Vagina (tissue), 2 donors: ENCODE measurements around the gene RPP40. TPM values are rescaled to one million over a fixed set of nuclear protein-coding genes. Genes with fewer than 3 reads are reported as not detected.
"Not testable (repeated sequence)": the region's sequence is repeated elsewhere in the genome, so short reads cannot be mapped to it uniquely, and the experiment has no call there.

Experiments used
- DNase-seq, 2 donors: peaks; one replicate each; pipeline ENCODE4 v3.0.0-alpha.2; 2017; ENCODE audit errors: extremely low spot score in 2 of 2
- H3K27ac ChIP-seq: fragments of 200-600 bp; sonication (generic); one replicate; pipeline ENCODE4 v1.5.1; 2019
- H3K27me3 ChIP-seq: fragments of 200-600 bp; sonication (generic); one replicate; pipeline ENCODE4 v1.5.1; 2019
- H3K36me3 ChIP-seq, 2 donors: fragments of 200-600 bp; sonication (generic); one replicate each; pipeline ENCODE4 v1.5.1; 2017 to 2019
- H3K4me1 ChIP-seq: fragments of 200-600 bp; sonication (generic); one replicate; pipeline ENCODE4 v1.5.1; 2019
- H3K4me3 ChIP-seq, 2 donors: fragments of 200-600 bp; sonication (generic); 1 replicate in 1 of 2; 2 replicates in 1 of 2; pipeline ENCODE4 v1.5.1; 2016 to 2019
- H3K9me3 ChIP-seq: fragments of 200-600 bp; sonication (generic); one replicate; pipeline ENCODE4 v1.5.1; 2019
- CTCF ChIP-seq, 3 experiments: fragments of 450-650 bp in 2 of 3; fragments of 200-600 bp in 1 of 3; sonication (generic) in 1 of 3; IDR thresholded peaks; one replicate each; pipeline ENCODE4 v1.5.1; 2017 to 2019; ENCODE audit warnings: antibody characterized with exemption in 3 of 3, mild to moderate bottlenecking in 2 of 3, moderate library complexity in 2 of 3
- POLR2A ChIP-seq, 2 donors: fragments of 450-650 bp; IDR thresholded peaks; one replicate each; pipeline ENCODE4 v1.6.1; 2017; ENCODE audit warnings: antibody characterized with exemption in 2 of 2, mild to moderate bottlenecking in 2 of 2, moderate library complexity in 2 of 2
- POLR2AphosphoS5 ChIP-seq, 2 donors: sonication (generic); formaldehyde crosslinking; IDR thresholded peaks; one replicate each; pipeline ENCODE4 v1.9.0; 2017; ENCODE audit warnings: antibody characterized with exemption in 2 of 2, mild to moderate bottlenecking in 2 of 2, low read depth in 1 of 2; ENCODE audit not compliant: insufficient read depth in 1 of 2
- intact Hi-C: fragments of 100-400 bp; cut with DNase I; formaldehyde crosslinking; loops from one replicate; pipeline ENCODE4 v1.15.1; 2023
- total RNA-seq: library from RNA; depleted of rRNA; stranded (reverse); fragments of >200 nt; gene quantifications from one replicate; pipeline ENCODE4 v1.2.3, GENCODE V29; 2016

RPP40 gene
- total RNA-seq, 1 donor from 2014 or later, result 4.7 TPM

GRCh38 chr6:5006222-5006621, 2.4 kb upstream of the RPP40 start:
- Histone ChIP-seq H3K27me3 (no peaks in the 10 kb centered on the region), H3K4me3 (no peak overlapping the region), H3K9me3 (no peaks in the 10 kb centered on the region), H3K36me3 (peaks cover 0 to 7% of the 10 kb centered on the region in 2 donors), H3K4me1 (peaks cover 12% of the 10 kb centered on the region), H3K27ac (no peak overlapping the region)
- TF ChIP-seq CTCF (IDR thresholded peaks at IDR 0.05), result no peak
- no peak for TF ChIP-seq POLR2A (IDR thresholded peaks at IDR 0.05)
- no peak for TF ChIP-seq POLR2AphosphoS5 (IDR thresholded peaks at IDR 0.05; ENCODE audit: insufficient read depth in 1 of 2, low read depth in 1 of 2)
- intact Hi-C loops, result no loop called here
- DNase-seq, result no peak

GRCh38 chr6:5005038-5005433, 1.2 kb upstream of the RPP40 start:
- peaks cover 12% of the 10 kb centered on the region for H3K4me1 ChIP-seq
- H3K36me3 ChIP-seq, H3K9me3 ChIP-seq, DNase-seq, intact Hi-C loops, H3K27me3 ChIP-seq, H3K4me3 ChIP-seq, H3K27ac ChIP-seq: not testable (repeated sequence)

GRCh38 chr6:5004373-5005037, 668 bp upstream of the RPP40 start:
- Histone ChIP-seq H3K4me1 (peaks cover 12% of the 10 kb centered on the region), H3K9me3 (no peaks in the 10 kb centered on the region), H3K4me3 (peak overlapping the region; percentile 62 to 66), H3K36me3 (peaks cover 0 to 7% of the 10 kb centered on the region in 2 donors), H3K27ac (peak overlapping the region; percentile 96), H3K27me3 (no peaks in the 10 kb centered on the region)
- intact Hi-C loops, result no loop called here
- DNase-seq, result no peak
- TF ChIP-seq POLR2A (IDR thresholded peaks at IDR 0.05), result no peak

GRCh38 chr6:4999586-4999985, 4.3 kb downstream of the RPP40 start:
- no peak for DNase-seq
- Histone ChIP-seq H3K9me3 (no peaks in the 10 kb centered on the region), H3K27ac (no peak overlapping the region), H3K4me1 (peaks cover 6% of the 10 kb centered on the region), H3K36me3 (peaks cover 0 to 38% of the 10 kb centered on the region in 2 donors), H3K4me3 (no peak overlapping the region), H3K27me3 (no peaks in the 10 kb centered on the region)
- intact Hi-C loops, result no loop called here
- no peak for TF ChIP-seq CTCF (IDR thresholded peaks at IDR 0.05)
- no peak for TF ChIP-seq POLR2AphosphoS5 (IDR thresholded peaks at IDR 0.05; ENCODE audit: insufficient read depth in 1 of 2, low read depth in 1 of 2)
- TF ChIP-seq POLR2A (IDR thresholded peaks at IDR 0.05), result no peak

- DNase-seq, result no peak
- H3K9me3 ChIP-seq, result no peaks in the 10 kb centered on the region
- H3K4me1 ChIP-seq, result no peaks in the 10 kb centered on the region
- TF ChIP-seq POLR2A (IDR thresholded peaks at IDR 0.05) (no peak), CTCF (IDR thresholded peaks at IDR 0.05) (no peak), POLR2AphosphoS5 (IDR thresholded peaks at IDR 0.05; ENCODE audit: insufficient read depth in 1 of 2, low read depth in 1 of 2) (no peak)
- H3K27ac ChIP-seq, result no peak overlapping the region
- H3K27me3 ChIP-seq, result no peaks in the 10 kb centered on the region
- peaks cover 0 to 40% of the 10 kb centered on the region in 2 donors for H3K36me3 ChIP-seq
- intact Hi-C loops, result no loop called here
- no peak overlapping the region for H3K4me3 ChIP-seq
Measured at GRCh38 chr6:4997862-4998261, 6.0 kb downstream of the RPP40 start.

- no peaks in the 10 kb centered on the region for H3K9me3 ChIP-seq
- no peaks in the 10 kb centered on the region for H3K27me3 ChIP-seq
- DNase-seq, result no peak
- no peak overlapping the region for H3K4me3 ChIP-seq
- no peak overlapping the region for H3K27ac ChIP-seq
- no peaks in the 10 kb centered on the region for H3K4me1 ChIP-seq
- TF ChIP-seq POLR2AphosphoS5 (IDR thresholded peaks at IDR 0.05; ENCODE audit: insufficient read depth in 1 of 2, low read depth in 1 of 2) (no peak), CTCF (IDR thresholded peaks at IDR 0.05) (no peak), POLR2A (IDR thresholded peaks at IDR 0.05) (no peak)
- H3K36me3 ChIP-seq, result peaks cover 0 to 33% of the 10 kb centered on the region in 2 donors
- intact Hi-C loops, result no loop called here
Measured at GRCh38 chr6:4994741-4995140, 9.1 kb downstream of the RPP40 start.
